Stimulated activated naive B cell treated with anti-CD40 and anti-IgM and Interleukin-4, amounts not matched to agents 10 μg/mL and 1 μg/mL and 100 μg/mL, for 72 hours (primary cell): ENCODE data around the gene B3GALT6.
"Not testable (repeated sequence)": the region's sequence is repeated elsewhere in the genome, so short reads cannot be mapped to it uniquely, and the experiment has no call there.

ENCODE experiments used
- ATAC-seq, 2 donors: fragments of 150-1000 bp; cut with Tn5 transposase; replicated peaks; 2 replicates each; pipeline ENCODE4 v1.10.0; 2021; ENCODE audit warnings: moderate library complexity in 1 of 2
- DNase-seq: peaks from one replicate; pipeline ENCODE4 v3.0.0; 2021
- H3K27ac Mint-ChIP-seq: one replicate; pipeline ENCODE4 v1.8.0; 2022; ENCODE audit warnings: mild to moderate bottlenecking, mixed read lengths
- H3K27me3 Mint-ChIP-seq, 2 donors: one replicate each; pipeline ENCODE4 v1.8.0; 2022; ENCODE audit warnings: mixed read lengths in 2 of 2
- H3K36me3 Mint-ChIP-seq, 2 donors: one replicate each; pipeline ENCODE4 v1.8.0; 2022; ENCODE audit warnings: mixed read lengths in 2 of 2, mild to moderate bottlenecking in 1 of 2
- H3K4me1 Mint-ChIP-seq, 2 donors: one replicate each; pipeline ENCODE4 v1.8.0; 2022; ENCODE audit warnings: mixed read lengths in 2 of 2, mild to moderate bottlenecking in 1 of 2
- H3K4me3 Mint-ChIP-seq, 2 donors: one replicate each; pipeline ENCODE4 v1.8.0; 2022; ENCODE audit warnings: mild to moderate bottlenecking in 2 of 2, mixed read lengths in 2 of 2, moderate library complexity in 1 of 2
- H3K9me3 Mint-ChIP-seq, 2 donors: one replicate each; pipeline ENCODE4 v1.8.0; 2022; ENCODE audit warnings: mixed read lengths in 2 of 2, mild to moderate bottlenecking in 1 of 2

The B3GALT6 gene

GRCh38 chr1:1232208-1232795, at the start of gene B3GALT6:
Gene B3GALT6 (plus strand): TSS chr1:1232237. CDS start chr1:1232279, 42 bp downstream.
- peak within 1 kb of the TSS; percentile 87 to 94 for H3K4me3 Mint-ChIP-seq
- H3K27ac Mint-ChIP-seq: peak within 1 kb of the TSS; percentile 94
- no peak for DNase-seq
- ATAC-seq: no peak
- no peaks in the 10 kb centered on the region for H3K9me3 Mint-ChIP-seq
- no peaks in the 10 kb centered on the region for H3K27me3 Mint-ChIP-seq
- H3K4me1 Mint-ChIP-seq: peaks cover 29 to 60% of the 10 kb centered on the region in 2 donors
- H3K36me3 Mint-ChIP-seq: peaks cover 18 to 28% of the 10 kb centered on the region in 2 donors

DNA sequence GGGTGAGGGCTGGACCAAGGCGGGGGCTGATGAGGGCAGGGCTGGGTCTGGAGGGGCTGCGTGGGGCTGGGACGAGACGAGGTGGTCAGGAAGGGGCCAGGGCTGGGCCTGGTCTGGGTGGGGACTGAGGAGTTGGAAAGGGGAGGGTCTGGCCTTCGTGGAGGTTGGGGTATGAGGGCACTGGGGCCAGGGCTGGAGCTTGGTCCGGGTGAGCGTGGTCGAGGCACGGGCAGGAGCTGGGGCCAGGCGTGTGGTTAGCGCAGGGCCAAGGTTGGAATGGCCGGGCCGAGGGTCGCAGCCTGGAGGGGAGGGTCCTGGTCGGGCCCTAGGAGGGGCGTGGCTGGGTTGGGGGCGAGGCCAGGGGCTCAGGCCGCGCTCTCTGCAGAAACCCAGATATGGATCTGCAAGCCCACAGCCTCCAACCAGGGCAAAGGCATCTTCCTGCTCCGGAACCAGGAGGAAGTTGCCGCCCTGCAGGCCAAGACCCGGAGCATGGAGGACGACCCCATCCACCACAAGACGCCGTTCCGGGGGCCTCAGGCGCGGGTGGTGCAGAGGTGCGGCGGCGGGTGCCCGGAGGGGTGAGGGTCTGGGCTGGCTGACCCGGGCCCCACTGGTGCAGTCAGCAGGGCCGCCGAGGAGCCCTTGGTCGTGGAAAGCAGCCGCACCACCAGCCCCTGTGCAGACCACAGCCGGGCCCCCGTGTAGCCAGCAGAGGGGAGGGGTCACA, 49.4 kb upstream of the B3GALT6 start:
- no peaks in the 10 kb centered on the region for H3K9me3 Mint-ChIP-seq
- no peak for DNase-seq
- peaks cover 9 to 37% of the 10 kb centered on the region in 2 donors for H3K4me1 Mint-ChIP-seq
- peaks cover 22 to 36% of the 10 kb centered on the region in 2 donors for H3K27me3 Mint-ChIP-seq
- no peak overlapping the region for H3K27ac Mint-ChIP-seq
- H3K4me3 Mint-ChIP-seq: no peak overlapping the region
- no peaks in the 10 kb centered on the region for H3K36me3 Mint-ChIP-seq
- ATAC-seq: no peak

DNA sequence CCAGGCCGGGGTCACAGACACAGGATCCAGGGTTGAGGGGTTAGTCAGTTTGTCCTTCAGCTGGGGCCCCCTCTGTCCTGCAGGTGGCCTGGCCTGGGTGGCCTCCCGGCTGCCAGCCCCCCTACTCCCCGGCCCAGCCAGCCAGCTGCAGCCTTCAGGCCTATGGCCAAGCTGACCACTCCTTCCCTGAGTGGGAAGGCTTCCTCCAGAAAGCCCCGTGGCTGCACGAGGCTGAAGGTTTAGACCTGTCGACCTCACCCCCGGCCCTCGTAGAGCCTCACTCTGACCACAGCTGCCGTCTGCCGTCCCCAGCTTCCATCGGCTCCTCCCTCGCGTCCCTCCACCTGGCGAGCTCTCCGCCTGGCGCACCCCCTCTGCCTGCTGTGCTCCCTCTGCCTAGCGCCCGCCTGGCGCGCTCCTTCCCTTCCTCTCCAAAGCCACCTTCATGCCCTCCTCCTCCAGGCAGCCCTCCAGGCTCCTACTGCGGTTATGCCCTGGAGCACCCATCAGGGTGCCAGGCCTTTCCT, 48.8 kb upstream of the B3GALT6 start:
- H3K27ac Mint-ChIP-seq: no peak overlapping the region
- H3K4me1 Mint-ChIP-seq: peaks cover 9 to 32% of the 10 kb centered on the region in 2 donors
- peaks cover 22 to 30% of the 10 kb centered on the region in 2 donors for H3K27me3 Mint-ChIP-seq
- no peaks in the 10 kb centered on the region for H3K9me3 Mint-ChIP-seq
- H3K4me3 Mint-ChIP-seq: no peak overlapping the region
- no peak for ATAC-seq
- no peak for DNase-seq
- H3K36me3 Mint-ChIP-seq: no peaks in the 10 kb centered on the region

GRCh38 chr1:1183833-1184775, 47.9 kb upstream of the B3GALT6 start:
- H3K36me3 Mint-ChIP-seq: no peaks in the 10 kb centered on the region
- DNase-seq: no peak
- ATAC-seq: no peak
- H3K27ac Mint-ChIP-seq: no peak overlapping the region
- no peaks in the 10 kb centered on the region for H3K9me3 Mint-ChIP-seq
- peaks cover 22 to 29% of the 10 kb centered on the region in 2 donors for H3K27me3 Mint-ChIP-seq
- no peak overlapping the region for H3K4me3 Mint-ChIP-seq
- peaks cover 10 to 29% of the 10 kb centered on the region in 2 donors for H3K4me1 Mint-ChIP-seq

GRCh38 chr1:1185101-1185765, 46.8 kb upstream of the B3GALT6 start:
- Mint-ChIP-seq H3K4me3 (no peak overlapping the region), H3K36me3 (no peaks in the 10 kb centered on the region), H3K4me1 (peaks cover 12 to 24% of the 10 kb centered on the region in 2 donors), H3K9me3 (no peaks in the 10 kb centered on the region), H3K27me3 (peaks cover 22 to 29% of the 10 kb centered on the region in 2 donors), H3K27ac (no peak overlapping the region)
- ATAC-seq (peak in 1 of 2 donors; percentile 29), DNase-seq (no peak)

GRCh38 chr1:1187938-1188337, 44.1 kb upstream of the B3GALT6 start:
- no peak for DNase-seq
- H3K9me3 Mint-ChIP-seq: peaks cover 2 to 7% of the 10 kb centered on the region in 2 donors
- no peak overlapping the region for H3K4me3 Mint-ChIP-seq
- H3K36me3 Mint-ChIP-seq: peaks cover 4 to 6% of the 10 kb centered on the region in 2 donors
- peaks cover 9 to 10% of the 10 kb centered on the region in 2 donors for H3K27me3 Mint-ChIP-seq
- no peak for ATAC-seq
- H3K27ac Mint-ChIP-seq: no peak overlapping the region
- H3K4me1 Mint-ChIP-seq: peaks cover 5 to 15% of the 10 kb centered on the region in 2 donors

GRCh38 chr1:1189111-1189510, 42.9 kb upstream of the B3GALT6 start:
- no peak for ATAC-seq
- Mint-ChIP-seq H3K36me3 (peaks cover 4 to 6% of the 10 kb centered on the region in 2 donors), H3K27me3 (peaks cover 0 to 5% of the 10 kb centered on the region in 2 donors), H3K9me3 (peaks cover 2 to 7% of the 10 kb centered on the region in 2 donors), H3K27ac (no peak overlapping the region), H3K4me1 (peaks cover 3 to 7% of the 10 kb centered on the region in 2 donors), H3K4me3 (no peak overlapping the region)
- no peak for DNase-seq

DNA sequence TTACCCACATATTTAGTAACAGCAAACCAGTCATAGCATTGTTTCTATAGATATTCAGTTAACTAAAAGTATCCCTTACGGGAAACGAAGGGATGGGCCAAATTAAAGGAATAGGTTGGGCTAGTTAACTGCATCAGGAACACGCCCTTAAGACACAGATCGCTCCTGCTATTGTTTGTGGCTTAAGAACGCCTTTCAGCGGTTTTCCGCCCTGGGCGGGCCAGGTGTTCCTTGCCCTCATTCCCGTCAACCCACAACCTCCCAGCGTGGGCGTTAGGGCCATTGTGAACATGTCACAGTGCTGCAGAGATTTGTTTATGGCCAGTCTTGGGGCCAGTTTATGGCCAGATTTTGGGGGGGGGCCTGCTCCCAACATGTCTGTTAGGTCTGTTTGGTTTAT, 40.3 kb upstream of the B3GALT6 start:
- no peak overlapping the region for H3K4me3 Mint-ChIP-seq
- no peak for DNase-seq
- H3K27ac Mint-ChIP-seq: no peak overlapping the region
- H3K27me3 Mint-ChIP-seq: peaks cover 0 to 5% of the 10 kb centered on the region in 2 donors
- H3K4me1 Mint-ChIP-seq: peaks cover 0 to 5% of the 10 kb centered on the region in 2 donors
- no peak for ATAC-seq
- H3K9me3 Mint-ChIP-seq: peaks cover 9 to 17% of the 10 kb centered on the region in 2 donors
- peaks cover 12 to 22% of the 10 kb centered on the region in 2 donors for H3K36me3 Mint-ChIP-seq

GRCh38 chr1:1194723-1195122, 37.3 kb upstream of the B3GALT6 start:
- Mint-ChIP-seq H3K36me3 (peaks cover 13 to 22% of the 10 kb centered on the region in 2 donors), H3K4me3 (no peak overlapping the region), H3K4me1 (peaks cover 6 to 14% of the 10 kb centered on the region in 2 donors), H3K27ac (no peak overlapping the region), H3K27me3 (peaks cover 0 to 5% of the 10 kb centered on the region in 2 donors), H3K9me3 (peaks cover 9 to 17% of the 10 kb centered on the region in 2 donors)
- DNase-seq (no peak), ATAC-seq (no peak)

DNA sequence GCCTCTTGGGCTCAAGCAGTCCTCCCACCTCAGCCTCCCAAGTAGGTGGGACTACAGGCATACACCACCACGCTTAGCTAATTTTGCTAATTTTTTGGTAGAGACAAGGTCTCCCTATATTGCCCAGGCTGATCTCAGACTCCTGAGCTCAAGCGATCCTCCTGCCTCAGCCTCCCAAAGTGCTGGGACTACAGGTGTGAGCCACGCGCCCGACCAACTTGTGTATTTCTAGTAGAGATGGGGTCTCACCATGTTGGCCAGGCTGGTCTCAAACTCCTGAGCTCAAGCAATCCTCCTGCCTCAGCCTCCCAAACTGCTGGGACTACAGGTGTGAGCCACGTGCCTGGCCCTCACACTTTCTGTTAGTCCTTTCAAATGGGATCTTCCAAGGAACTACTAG, 36.3 kb upstream of the B3GALT6 start:
- H3K27me3 Mint-ChIP-seq, DNase-seq, H3K4me3 Mint-ChIP-seq, ATAC-seq: not testable (repeated sequence)
- H3K27ac Mint-ChIP-seq: peak overlapping the region; percentile 20
- peaks cover 13 to 24% of the 10 kb centered on the region in 2 donors for H3K4me1 Mint-ChIP-seq
- H3K9me3 Mint-ChIP-seq: peaks cover 9 to 17% of the 10 kb centered on the region in 2 donors
- H3K36me3 Mint-ChIP-seq: peaks cover 13 to 22% of the 10 kb centered on the region in 2 donors

DNA sequence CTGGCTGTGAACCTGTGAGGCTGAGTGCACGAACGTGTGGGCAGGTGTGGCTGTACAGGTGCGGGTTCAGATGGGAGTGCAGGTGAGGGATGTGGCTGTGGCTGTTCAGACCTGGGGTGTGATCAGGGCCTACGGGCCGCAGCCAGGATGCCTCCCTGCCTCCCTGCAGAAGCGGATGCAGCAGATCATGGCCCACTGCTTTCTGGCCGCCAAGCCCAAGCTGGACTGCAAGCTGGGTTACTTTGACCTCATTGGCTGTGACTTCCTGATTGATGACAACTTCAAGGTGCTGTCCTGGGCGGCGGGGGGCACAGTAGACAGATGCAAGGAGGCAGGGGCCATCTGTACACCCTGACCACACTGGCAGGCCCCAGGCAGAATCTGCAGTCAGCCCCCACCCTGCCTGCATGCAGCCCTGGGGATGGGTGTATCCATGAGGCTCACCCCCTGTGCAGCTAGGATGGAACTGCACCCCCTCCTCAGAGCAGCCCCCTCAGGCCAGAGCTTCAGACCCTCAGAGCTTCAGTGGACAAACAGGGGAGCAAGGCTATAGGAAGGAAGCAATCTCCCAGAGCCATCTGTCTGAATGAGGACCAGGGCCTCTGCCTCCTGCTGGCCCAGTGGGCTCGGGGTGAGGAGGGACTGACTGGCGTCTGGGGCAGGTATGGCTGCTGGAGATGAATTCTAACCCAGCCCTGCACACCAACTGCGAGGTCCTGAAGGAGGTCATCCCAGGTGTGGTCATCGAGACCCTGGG, 35.4 kb upstream of the B3GALT6 start:
- DNase-seq: no peak
- H3K27ac Mint-ChIP-seq: no peak overlapping the region
- H3K36me3 Mint-ChIP-seq: peaks cover 11 to 22% of the 10 kb centered on the region in 2 donors
- H3K9me3 Mint-ChIP-seq: peaks cover 9 to 17% of the 10 kb centered on the region in 2 donors
- H3K27me3 Mint-ChIP-seq: peaks cover 0 to 5% of the 10 kb centered on the region in 2 donors
- H3K4me3 Mint-ChIP-seq: no peak overlapping the region
- peaks cover 13 to 24% of the 10 kb centered on the region in 2 donors for H3K4me1 Mint-ChIP-seq
- no peak for ATAC-seq

GRCh38 chr1:1197188-1197500, 34.9 kb upstream of the B3GALT6 start:
- no peak overlapping the region for H3K4me3 Mint-ChIP-seq
- H3K36me3 Mint-ChIP-seq: peaks cover 9 to 17% of the 10 kb centered on the region in 2 donors
- no peak overlapping the region for H3K27ac Mint-ChIP-seq
- no peak for DNase-seq
- peaks cover 13 to 24% of the 10 kb centered on the region in 2 donors for H3K4me1 Mint-ChIP-seq
- H3K9me3 Mint-ChIP-seq: peaks cover 7 to 11% of the 10 kb centered on the region in 2 donors
- H3K27me3 Mint-ChIP-seq: peaks cover 0 to under 1% of the 10 kb centered on the region in 2 donors
- ATAC-seq: no peak
